Right ventricle myocardium inferior (tissue), 1 donor: ENCODE measurements around the gene SPRN. TPM values are rescaled to one million over a fixed set of nuclear protein-coding genes. Genes with fewer than 3 reads are reported as not detected.
A peak's percentile ranks its signal among the peaks of the same experiment; 100 is the strongest.

Experiments used
- ATAC-seq: fragments of 200-7000 bp; cut with Tn5 transposase; one replicate; pipeline ENCODE4 v1.9.1; 2020; ENCODE audit warnings: mild to moderate bottlenecking, moderate library complexity
- DNase-seq: peaks from one replicate; pipeline ENCODE4 v3.0.0; 2021; ENCODE audit errors: missing footprints
- intact Hi-C: fragments of 100-400 bp; cut with DNase I; formaldehyde crosslinking; loops from one replicate; pipeline ENCODE4 v1.11.0; 2022
- total RNA-seq: library from RNA; stranded (reverse); fragmentation: NEBNext Ultra II Directional; extraction: Animal tissue kit (Norgen Biotek cat#: 25700); gene quantifications from one replicate; pipeline ENCODE4 v1.2.1, GENCODE V29; 2021
- donor health status: DM: no; HTN: yes; CAD: no; lungs with severe emphysema.

The SPRN gene
- total RNA-seq, 1 donor from 2014 or later, result not detected

- intact Hi-C loops, result no loop called here
- ATAC-seq (no peak), DNase-seq (no peak)
Measured at GRCh38 chr10:133458021-133458709, 33.7 kb upstream of the SPRN start.

- ATAC-seq (no peak), DNase-seq (peak; percentile 35)
- intact Hi-C loops, result no loop called here
Measured at GRCh38 chr10:133457100-133457841, 32.8 kb upstream of the SPRN start.

DNA sequence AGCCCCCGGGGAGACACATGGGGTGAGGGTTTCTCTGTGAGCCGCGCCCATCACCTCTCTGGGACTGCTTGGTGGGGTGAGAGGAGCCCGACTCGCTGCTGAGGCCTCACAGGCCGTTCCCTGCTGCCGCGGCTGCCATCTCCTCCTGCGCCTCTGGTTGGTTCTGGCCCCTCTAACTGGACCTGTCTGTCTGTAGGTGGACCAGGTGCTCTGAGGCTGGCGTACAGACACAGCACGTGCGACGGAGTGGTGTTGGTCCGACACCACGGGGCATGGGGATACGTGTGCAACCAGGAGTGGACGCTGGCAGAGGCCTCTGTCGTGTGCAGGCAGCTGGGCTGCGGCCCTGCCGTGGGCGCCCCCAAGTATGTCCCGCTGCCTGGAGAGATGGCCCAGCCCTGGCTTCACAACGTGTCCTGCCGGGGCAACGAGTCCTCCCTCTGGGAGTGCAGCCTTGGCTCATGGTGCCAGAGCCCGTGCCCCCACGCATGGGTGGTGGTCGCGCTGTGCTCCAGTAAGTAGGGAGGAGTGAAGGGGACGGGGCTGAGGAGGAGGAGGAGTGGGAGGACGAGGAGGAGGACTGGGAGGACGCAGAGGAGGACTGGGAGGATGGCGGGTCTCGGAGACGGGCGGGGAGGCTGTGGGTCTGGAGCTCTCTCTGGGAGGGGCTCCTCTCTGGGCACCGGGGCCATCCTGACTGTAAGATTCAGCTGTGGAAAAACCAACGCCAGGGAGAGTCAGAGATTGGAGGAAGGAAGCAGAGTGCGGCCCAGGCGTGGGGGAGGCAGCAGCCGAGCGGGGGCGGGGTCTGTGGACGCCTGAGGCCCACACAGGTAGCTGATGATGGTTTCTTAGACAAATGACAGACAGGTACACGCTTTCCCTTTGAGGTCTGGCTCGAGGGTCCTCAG lies 31.9 kb upstream of the SPRN start:
- ATAC-seq (no peak), DNase-seq (peak; percentile 48)
- intact Hi-C loops, result no loop called here

DNA sequence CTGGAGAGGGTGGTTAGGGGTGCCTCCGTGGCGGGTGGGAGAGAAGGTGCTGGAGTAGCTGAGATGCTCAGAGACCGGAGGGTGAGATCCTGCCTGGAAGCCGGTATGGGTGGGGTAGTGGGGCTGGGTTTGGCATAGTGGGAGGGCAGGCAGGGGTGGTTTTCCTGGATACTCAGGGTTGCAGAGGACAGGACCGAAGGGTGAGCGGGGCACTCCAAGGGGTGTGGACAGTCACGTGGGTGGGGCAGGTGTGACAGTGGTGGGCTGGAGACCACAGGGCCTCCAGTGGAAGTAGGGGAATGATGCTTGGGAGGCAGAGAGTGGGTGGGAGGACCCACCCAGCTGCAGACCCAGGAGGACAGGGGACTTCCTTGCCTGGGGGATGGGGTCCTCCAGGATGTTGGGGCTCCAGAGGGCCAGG lies 31.2 kb upstream of the SPRN start:
- ATAC-seq, result no peak
- intact Hi-C loops, result no loop called here
- DNase-seq, result no peak

DNA sequence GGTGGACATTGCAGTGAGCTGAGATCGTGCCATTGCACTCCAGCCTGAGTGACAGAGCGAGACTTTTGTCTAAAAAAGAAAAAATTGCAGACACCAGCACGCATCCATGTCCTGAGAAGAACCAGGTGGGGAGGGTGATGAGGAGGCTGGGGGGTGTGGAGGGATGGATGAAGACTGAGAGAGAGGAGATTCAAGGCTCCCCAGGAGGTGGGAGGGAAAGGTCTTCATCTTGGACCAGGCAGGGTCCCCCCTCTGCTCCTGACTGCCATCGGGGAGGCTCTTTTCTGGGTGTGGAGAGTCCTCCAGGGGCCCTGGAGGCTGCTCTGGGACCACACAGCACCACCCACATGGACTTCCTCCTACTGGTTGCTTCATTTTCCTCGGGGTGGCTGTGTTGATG lies 30.8 kb upstream of the SPRN start:
- ATAC-seq, result no peak

DNA sequence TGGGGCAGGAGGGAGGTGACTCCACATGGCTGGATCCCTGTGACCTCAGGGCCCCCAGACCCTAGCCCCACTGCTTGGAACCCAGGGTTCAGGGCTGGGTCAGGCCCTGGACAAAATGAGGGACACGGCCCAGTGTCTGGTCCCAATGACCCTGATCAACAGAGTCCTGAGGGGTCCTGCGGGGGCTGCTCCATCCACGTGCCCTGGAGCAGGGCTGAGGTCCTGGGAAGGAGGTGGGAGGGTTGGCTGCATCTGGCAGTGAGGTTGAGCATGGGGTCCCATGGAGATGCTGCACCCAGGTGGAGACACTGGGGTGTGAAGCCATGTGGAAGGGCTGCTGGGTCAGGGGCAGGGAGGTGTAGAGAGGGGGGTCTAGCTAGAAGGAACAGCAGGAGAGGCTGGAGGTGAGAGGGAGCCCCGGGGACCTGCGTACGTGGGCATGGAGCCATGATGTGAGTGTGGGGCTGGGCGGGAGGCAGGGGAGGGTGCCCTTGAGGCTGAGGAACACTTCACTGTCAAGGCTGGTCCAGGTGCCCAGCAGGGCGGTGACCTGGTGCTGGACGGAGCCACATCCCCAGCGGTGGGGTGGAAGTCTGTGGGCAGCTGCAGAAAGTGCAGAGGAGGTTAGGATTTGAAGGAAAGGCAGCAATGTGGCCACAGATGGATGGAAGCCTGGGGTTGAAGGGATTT lies 29.9 kb upstream of the SPRN start:
- intact Hi-C loops, result no loop called here
- DNase-seq (peak; percentile 33), ATAC-seq (no peak)

More for the DNA sequence above, 30.8 kb upstream of the SPRN start:
- intact Hi-C loops, result no loop called here
- DNase-seq, result no peak

DNA sequence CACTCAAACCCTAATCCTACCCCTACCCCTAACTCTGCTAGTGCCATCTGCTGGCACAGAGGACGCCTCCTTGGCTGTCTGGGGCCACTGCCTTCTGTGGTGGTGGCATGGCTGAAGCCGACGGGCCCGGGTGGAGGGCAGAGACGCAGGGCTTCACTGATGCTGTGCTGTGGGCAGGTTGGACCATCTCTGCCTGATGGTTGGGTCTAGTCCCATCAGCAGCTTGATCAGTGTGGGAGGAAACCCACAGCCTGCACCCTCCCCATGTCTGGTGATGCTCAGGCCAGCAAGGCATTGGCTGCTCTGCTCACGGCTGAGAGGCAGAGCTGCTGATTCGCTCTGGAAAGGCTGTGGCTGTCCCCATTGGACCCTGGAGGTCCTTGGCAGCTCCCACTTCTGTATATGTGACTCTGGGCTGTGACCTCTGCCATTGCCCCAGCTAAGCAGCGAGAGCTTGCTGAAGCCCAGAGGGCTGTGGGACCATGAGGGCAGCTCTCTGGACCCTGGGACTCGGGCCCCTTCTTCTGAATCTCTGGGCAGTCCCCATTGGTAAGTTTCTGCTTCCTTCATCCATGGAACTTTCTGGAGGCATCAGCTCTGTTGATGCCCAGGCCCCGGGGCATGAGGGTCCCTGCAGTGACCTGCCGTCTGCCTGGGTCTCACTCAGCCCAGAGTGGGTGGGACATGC lies 29.2 kb upstream of the SPRN start, which contains the start of gene SCART1:
Gene SCART1 (plus strand): TSS at position 430 of the 688 bp plus-strand sequence. CDS start 53 bp downstream, at position 483.
- DNase-seq (no peak), ATAC-seq (no peak)
- intact Hi-C loops, result no loop called here

DNA sequence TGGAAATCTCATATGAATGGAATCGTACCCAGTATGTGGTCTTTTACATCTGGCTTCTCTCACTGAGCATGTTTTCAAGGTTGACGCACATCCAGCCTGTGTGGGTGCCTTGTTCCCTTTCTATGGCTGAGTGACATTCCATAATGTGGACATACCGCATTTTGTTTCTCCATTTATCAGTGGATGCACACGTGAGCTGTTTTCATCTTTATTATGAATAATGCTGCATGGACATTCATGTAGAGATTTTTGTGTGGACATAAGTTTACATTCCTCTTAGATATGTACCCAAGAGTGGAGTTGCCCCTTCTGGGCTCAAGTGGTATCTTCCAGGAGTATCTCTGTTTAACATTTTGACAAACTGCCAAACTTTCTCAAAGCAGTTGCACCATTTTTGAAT lies 28.0 kb upstream of the SPRN start:
- no peak for ATAC-seq
- intact Hi-C loops, result no loop called here
- no peak for DNase-seq

DNA sequence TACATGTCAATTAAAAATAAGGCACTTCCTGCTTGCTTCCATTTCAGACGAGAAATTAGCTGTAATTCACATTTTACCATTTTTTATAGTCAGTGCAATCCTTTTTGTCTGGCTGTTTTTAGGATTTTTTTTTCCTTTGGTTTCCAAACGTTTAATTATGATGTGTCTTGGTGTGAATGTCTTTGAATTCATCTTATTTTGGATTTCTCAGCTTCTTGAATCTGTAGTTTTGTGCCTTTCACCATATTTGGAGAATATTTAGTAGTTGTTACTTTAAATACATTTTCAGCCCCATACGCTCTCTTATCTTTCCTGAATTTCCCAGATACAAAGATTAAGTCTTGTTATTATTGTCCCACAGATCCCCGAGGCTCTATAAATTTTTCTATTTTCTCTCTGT lies 26.9 kb upstream of the SPRN start:
- intact Hi-C loops, result no loop called here
- no peak for ATAC-seq
- DNase-seq, result no peak

DNA sequence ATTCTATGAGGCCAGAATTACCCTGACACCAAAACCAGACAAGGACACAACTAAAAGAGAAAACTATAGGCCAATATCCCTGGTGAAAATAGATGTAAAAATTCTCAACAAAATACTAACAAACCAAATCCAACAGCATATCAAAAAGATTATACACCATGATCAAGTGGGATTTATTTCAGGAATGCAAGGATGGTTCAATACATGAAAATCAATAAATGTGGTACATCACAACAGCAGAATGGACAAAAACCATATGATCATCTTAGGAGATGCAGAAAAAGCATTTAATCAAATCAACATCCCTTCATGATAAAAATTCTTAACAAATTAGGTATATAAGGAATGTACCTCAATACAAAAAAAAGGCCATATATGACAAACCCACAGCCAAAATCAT lies 23.7 kb upstream of the SPRN start:
- ATAC-seq, result no peak
- DNase-seq, result no peak
- intact Hi-C loops, result no loop called here

GRCh38 chr10:133446979-133447378 lies 22.6 kb upstream of the SPRN start:
- ATAC-seq (no peak), DNase-seq (no peak)
- intact Hi-C loops, result no loop called here

DNA sequence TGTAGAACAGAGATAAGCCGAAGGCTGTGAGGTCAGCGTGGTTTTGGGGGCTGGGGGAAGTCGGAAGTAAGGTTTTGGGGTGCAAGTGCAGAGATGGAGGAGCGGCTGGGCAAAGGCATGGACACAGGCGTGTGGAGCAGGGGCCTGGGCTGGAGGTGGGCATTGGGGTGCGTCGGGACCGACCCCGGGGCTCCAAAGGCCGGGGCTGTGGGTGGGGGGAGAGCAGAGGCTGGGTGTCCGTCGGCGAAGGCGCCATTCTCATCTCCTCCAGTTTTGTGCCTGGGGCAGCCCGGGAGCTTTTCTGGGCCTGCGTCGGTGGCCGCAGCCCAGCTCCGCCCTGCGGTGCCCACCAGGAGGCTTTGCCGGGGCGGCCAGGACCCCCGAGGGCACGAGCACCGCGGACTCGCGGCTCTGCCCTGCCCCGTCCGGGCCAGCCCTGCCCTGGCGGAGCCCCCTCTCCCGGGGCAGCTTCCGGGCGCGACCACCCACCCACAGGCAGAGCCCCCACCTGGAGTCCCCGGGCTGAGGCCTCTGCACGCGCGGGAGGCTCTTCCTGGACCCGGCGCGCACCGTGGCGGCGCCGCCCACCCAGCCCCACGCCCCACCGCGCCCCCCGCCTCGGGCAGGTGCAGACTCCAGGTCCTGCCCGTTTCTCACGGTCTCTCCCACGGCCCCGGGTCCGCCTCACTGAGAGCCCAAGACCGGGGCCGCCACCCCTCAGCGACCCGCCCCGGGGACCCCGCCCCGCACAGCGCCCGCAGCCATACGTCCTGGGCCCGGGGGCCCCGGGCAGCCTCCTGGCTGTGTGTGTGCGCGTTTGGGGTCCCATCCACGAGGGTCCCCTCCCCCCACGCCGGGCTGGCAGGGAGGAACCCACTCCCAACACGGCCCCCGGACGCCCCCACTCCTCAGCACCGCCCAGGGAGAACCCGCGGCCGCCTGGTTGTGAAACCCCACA lies 21.6 kb upstream of the SPRN start:
- intact Hi-C loops, result no loop called here
- ATAC-seq (no peak), DNase-seq (no peak)

- ATAC-seq, result no peak
- intact Hi-C loops, result no loop called here
- no peak for DNase-seq
Measured at GRCh38 chr10:133445268-133445732, 20.9 kb upstream of the SPRN start.

DNA sequence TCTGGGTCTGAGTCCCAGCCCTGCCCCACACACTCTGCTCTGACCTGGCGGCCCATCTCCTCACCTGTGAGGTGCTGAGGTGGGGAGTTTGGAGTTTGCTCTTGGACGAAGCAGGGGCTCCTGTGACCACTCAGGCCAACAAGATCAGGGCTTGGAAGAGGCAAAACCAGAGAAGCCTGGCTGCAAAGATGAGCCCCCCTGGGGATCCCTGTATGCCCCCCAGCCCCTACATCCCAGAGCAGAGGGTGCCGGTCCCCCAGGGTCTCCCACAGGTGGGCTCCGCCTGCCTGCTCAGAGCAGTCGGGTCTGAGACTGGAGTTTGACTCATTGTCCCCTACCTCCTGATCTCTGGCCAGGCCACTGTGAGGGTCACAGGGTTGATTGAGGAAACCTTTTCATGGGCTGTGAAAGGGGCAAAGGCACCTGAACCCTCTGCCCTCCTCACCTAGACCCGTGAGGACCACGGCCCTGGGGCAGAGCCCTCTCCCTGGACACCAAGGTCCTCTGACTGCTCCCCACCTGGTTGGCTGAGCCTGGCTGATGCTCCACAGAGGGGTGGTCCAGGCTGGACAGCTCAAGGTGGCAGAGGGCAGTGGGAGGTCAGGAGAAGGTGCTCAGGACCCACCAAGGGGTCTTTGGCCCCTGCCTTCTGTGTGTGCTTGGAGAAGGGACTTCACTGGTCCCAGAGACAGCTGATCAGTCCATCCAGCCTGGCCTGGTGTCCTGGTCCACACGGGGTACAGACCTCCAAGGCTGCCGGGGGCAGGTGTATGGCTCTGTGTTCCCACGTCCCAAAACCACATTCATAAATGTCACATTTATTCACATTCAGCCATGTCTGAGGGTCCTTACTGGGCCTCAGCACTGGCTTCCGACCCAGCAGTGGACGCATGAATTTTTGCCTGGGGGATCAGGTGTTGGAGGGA lies 20.2 kb upstream of the SPRN start:
- DNase-seq (no peak), ATAC-seq (no peak)
- intact Hi-C loops, result no loop called here

DNA sequence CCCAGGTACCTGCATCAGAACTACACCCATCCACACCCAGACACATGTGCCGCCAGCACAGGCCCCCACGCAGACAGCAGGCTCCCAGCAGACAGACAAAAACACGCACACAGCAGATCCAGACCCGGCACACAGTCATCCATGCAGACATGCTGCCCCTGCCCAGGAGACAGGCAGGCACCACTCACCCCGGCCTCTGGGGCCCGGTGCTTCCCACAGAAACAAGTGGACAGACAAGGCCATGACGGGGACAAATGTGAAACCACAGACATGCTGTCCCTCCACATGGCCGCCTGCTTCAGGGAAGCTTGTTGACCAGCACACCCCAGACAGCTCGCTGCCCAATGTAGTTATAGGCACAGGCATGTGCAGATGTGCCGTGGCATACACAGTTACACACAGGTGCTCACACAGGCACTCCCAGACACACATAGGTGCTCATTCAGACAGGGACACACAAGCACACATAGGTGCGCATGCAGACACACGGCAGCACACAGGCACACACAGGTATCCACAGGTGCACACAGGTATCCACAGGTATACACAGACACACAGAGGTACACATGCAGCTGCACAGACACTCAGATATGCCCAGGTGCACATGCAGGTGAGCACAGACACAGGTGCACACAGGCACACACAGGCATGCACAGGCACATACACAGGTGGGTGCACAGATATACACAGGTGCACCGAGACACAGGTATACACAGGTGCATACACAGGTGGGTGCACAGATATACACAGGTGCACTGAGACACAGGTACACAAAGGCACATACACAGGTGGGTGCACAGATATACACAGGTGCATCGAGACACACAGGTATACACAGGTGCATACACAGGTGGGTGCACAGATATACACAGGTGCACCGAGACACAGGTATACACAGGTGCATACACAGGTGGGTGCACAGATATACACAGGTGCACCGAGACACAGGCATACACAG lies 18.8 kb upstream of the SPRN start:
- no peak for ATAC-seq
- intact Hi-C loops, result no loop called here
- no peak for DNase-seq
